H1 (cell line): ENCODE data around the gene KNOP1. TPM values are rescaled to one million over a fixed set of nuclear protein-coding genes. Genes with fewer than 3 reads are reported as not detected.

Source experiments
- polyA plus RNA-seq, 7 experiments: library from polyadenylated mRNA; depleted of rRNA in 3 of 7; stranded (reverse) in 5 of 7; unstranded in 2 of 7; fragments of >200 nt in 5 of 7; fragments of 200-250 nt in 2 of 7; gene quantifications; 1 replicate in 5 of 7; 2 replicates in 1 of 7; 4 replicates in 1 of 7; pipeline versions ENCODE4 v1.2.1 to v1.2.3, GENCODE V29; 2011 to 2013; ENCODE audit warnings: missing spikeins in 2 of 7, mixed read lengths in 2 of 7
- total RNA-seq: library from RNA; stranded (reverse); fragmentation: NEBNext Ultra II Directional; extraction: Animal tissue kit (Norgen Biotek cat#: 25700); gene quantifications from 2 replicates; pipeline ENCODE4 v1.2.1, GENCODE V29; 2021
- TF ChIP-seq, protein P1 (sequence below): IDR thresholded peaks from 2 replicates; pipeline ENCODE4 v1.6.1; 2011; ENCODE audit warnings: low read length, improper control_type of control experiment

KNOP1 gene
- total and polyA plus RNA-seq, 2 of the 8 experiments (the other 6 are each of a cell fraction or from before 2014, with no cell fraction given) = 21.6 to 87.9 TPM

DNA sequence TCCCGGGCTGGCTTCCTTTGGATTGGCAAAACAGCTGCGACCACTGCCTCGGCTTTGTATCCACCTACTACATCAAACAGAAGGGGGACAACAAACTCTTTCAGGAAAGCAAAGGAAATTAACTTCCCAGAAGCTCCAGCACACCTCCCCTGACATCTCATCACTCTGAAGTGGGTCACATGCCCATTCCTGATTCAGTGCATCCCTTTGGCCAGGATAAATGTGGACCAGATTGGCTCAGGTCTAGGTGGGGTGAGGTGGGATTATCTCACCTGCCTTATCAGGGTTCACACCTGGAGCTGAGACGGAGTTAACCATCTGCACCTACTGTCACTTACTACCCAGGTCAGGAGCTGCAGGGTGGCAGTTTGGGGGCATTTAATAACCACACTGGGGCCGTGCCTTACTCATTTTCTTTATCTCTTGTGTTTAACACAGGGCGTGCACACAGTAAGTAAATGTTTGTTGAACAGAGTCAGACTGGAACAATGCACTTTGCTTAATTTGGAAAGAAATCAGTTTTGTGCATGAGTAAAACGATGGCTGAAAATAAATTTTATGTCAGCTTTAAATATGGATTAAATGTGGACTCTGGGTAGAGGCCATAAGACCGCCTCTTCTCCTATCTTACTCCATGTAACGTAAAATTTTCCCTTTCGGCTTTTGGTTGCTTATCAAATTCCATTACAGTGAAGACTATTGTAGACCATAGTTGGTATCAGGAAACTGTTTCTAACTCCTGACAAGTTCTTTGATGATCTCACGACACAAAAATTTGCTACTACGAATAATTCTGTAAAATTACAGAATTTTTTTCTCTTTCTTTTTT lies 36.0 kb upstream of the KNOP1 start (continued):
- TF ChIP-seq, protein P1, sequence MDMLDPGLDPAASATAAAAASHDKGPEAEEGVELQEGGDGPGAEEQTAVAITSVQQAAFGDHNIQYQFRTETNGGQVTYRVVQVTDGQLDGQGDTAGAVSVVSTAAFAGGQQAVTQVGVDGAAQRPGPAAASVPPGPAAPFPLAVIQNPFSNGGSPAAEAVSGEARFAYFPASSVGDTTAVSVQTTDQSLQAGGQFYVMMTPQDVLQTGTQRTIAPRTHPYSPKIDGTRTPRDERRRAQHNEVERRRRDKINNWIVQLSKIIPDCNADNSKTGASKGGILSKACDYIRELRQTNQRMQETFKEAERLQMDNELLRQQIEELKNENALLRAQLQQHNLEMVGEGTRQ = no peak
